Vagina (tissue), 2 donors: Measurements from ENCODE around the gene TBCA. TPM values are rescaled to one million over a fixed set of nuclear protein-coding genes. Genes with fewer than 3 reads are reported as not detected.

Source experiments
- DNase-seq, 2 donors: peaks; one replicate each; pipeline ENCODE4 v3.0.0-alpha.2; 2017; ENCODE audit errors: extremely low spot score in 2 of 2
- H3K27ac ChIP-seq: fragments of 200-600 bp; sonication (generic); one replicate; pipeline ENCODE4 v1.5.1; 2019
- H3K27me3 ChIP-seq: fragments of 200-600 bp; sonication (generic); one replicate; pipeline ENCODE4 v1.5.1; 2019
- H3K36me3 ChIP-seq, 2 donors: fragments of 200-600 bp; sonication (generic); one replicate each; pipeline ENCODE4 v1.5.1; 2017 to 2019
- H3K4me1 ChIP-seq: fragments of 200-600 bp; sonication (generic); one replicate; pipeline ENCODE4 v1.5.1; 2019
- H3K4me3 ChIP-seq, 2 donors: fragments of 200-600 bp; sonication (generic); 1 replicate in 1 of 2; 2 replicates in 1 of 2; pipeline ENCODE4 v1.5.1; 2016 to 2019
- H3K9me3 ChIP-seq: fragments of 200-600 bp; sonication (generic); one replicate; pipeline ENCODE4 v1.5.1; 2019
- POLR2A ChIP-seq, 2 donors: fragments of 450-650 bp; IDR thresholded peaks; one replicate each; pipeline ENCODE4 v1.6.1; 2017; ENCODE audit warnings: antibody characterized with exemption in 2 of 2, mild to moderate bottlenecking in 2 of 2, moderate library complexity in 2 of 2
- POLR2AphosphoS5 ChIP-seq, 2 donors: sonication (generic); formaldehyde crosslinking; IDR thresholded peaks; one replicate each; pipeline ENCODE4 v1.9.0; 2017; ENCODE audit warnings: antibody characterized with exemption in 2 of 2, mild to moderate bottlenecking in 2 of 2, low read depth in 1 of 2; ENCODE audit not compliant: insufficient read depth in 1 of 2
- intact Hi-C: fragments of 100-400 bp; cut with DNase I; formaldehyde crosslinking; loops from one replicate; pipeline ENCODE4 v1.15.1; 2023
- total RNA-seq: library from RNA; depleted of rRNA; stranded (reverse); fragments of >200 nt; gene quantifications from one replicate; pipeline ENCODE4 v1.2.3, GENCODE V29; 2016
- TF ChIP-seq, protein P1 (sequence below), 3 experiments: fragments of 450-650 bp in 2 of 3; fragments of 200-600 bp in 1 of 3; sonication (generic) in 1 of 3; IDR thresholded peaks; one replicate each; pipeline ENCODE4 v1.5.1; 2017 to 2019; ENCODE audit warnings: antibody characterized with exemption in 3 of 3, mild to moderate bottlenecking in 2 of 3, moderate library complexity in 2 of 3

Gene TBCA, protein sequence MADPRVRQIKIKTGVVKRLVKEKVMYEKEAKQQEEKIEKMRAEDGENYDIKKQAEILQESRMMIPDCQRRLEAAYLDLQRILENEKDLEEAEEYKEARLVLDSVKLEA
- total RNA-seq, result 142 TPM

DNA sequence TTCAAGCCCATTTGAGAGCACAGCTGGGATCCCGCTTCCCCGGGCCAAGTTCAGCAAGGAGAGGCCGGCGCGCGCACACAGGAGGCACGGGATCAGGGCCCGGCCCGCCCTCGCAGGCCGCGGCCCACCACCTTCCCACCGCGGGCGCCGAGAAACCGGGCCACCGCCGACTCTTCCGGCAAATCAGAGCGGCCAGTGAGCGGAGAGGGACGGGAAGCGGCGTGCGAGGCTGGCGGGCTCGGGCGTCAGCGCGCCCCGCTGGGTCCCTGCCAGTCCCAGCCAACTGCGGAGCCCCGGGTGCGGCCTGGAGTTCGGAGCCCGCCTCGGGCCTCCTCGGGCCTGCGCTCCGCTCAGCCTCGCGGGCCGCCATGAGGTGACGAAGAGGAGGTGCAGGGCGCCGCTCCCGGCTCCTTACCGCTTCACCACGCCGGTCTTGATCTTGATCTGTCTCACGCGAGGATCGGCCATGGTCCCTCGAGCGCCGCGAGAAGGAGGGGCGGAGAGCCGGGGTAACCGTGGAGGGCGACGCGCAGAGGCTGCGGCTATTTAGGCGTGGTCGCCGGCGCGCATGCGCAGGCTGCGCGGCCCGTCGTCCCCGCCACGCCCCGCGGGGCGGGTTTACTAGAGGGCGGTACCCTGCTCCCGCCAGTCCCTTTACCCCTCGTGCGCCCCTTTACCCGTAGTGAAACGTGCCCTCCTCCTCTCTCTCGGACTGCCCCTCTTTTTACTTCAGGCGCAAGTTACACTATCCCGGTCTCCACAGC lies at the start of gene TBCA:
TSS of gene TBCA (minus strand) at position 550 of the 764 bp plus-strand sequence. CDS start at position 468, 82 bp downstream.
- Histone ChIP-seq H3K27me3 (no peaks in the 10 kb centered on the region), H3K4me3 (peak within 1 kb of the TSS; percentile 84 to 91), H3K9me3 (no peaks in the 10 kb centered on the region), H3K4me1 (peaks cover 46% of the 10 kb centered on the region), H3K36me3 (no peaks in the 10 kb centered on the region), H3K27ac (peak within 1 kb of the TSS; percentile 97)
- TF ChIP-seq, protein P1, sequence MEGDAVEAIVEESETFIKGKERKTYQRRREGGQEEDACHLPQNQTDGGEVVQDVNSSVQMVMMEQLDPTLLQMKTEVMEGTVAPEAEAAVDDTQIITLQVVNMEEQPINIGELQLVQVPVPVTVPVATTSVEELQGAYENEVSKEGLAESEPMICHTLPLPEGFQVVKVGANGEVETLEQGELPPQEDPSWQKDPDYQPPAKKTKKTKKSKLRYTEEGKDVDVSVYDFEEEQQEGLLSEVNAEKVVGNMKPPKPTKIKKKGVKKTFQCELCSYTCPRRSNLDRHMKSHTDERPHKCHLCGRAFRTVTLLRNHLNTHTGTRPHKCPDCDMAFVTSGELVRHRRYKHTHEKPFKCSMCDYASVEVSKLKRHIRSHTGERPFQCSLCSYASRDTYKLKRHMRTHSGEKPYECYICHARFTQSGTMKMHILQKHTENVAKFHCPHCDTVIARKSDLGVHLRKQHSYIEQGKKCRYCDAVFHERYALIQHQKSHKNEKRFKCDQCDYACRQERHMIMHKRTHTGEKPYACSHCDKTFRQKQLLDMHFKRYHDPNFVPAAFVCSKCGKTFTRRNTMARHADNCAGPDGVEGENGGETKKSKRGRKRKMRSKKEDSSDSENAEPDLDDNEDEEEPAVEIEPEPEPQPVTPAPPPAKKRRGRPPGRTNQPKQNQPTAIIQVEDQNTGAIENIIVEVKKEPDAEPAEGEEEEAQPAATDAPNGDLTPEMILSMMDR (IDR thresholded peaks at IDR 0.05), result peak in 1 of 3 experiments; percentile 27
- TF ChIP-seq POLR2A (IDR thresholded peaks at IDR 0.05) (peak in 1 of 2 donors; percentile 89), POLR2AphosphoS5 (IDR thresholded peaks at IDR 0.05; ENCODE audit: insufficient read depth in 1 of 2, low read depth in 1 of 2) (peak; percentile 42 to 98)
- DNase-seq, result peak in 1 of 2 donors; percentile 90
- intact Hi-C loops, result no loop called here

DNA sequence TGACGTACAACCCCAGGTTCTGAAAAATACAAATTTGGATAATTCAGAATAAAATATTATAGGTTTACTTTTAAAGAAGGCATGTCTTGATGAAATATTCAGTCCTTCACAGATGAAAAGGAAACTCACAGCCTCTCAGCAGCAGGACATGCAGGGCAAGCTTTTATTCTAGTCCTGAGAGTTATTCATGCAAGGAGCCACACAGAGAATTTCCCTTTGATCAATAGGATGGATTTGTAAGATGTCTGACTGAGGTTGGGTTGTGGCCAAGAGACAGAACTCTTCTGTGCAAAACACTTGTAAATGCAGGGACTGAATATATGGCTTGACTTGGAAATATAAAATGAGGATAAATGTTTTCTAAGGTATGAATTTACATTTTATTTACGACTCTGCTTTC lies 48.8 kb upstream of the TBCA start:
- Histone ChIP-seq H3K27ac (no peak overlapping the region), H3K27me3 (no peaks in the 10 kb centered on the region), H3K4me1 (no peaks in the 10 kb centered on the region), H3K4me3 (no peak overlapping the region), H3K9me3 (no peaks in the 10 kb centered on the region), H3K36me3 (no peaks in the 10 kb centered on the region)
- no peak for DNase-seq
- intact Hi-C loops, result no loop called here
- no peak for TF ChIP-seq POLR2AphosphoS5 (IDR thresholded peaks at IDR 0.05; ENCODE audit: insufficient read depth in 1 of 2, low read depth in 1 of 2)
- no peak for TF ChIP-seq POLR2A (IDR thresholded peaks at IDR 0.05)
- TF ChIP-seq, protein P1 (IDR thresholded peaks at IDR 0.05), result no peak

DNA sequence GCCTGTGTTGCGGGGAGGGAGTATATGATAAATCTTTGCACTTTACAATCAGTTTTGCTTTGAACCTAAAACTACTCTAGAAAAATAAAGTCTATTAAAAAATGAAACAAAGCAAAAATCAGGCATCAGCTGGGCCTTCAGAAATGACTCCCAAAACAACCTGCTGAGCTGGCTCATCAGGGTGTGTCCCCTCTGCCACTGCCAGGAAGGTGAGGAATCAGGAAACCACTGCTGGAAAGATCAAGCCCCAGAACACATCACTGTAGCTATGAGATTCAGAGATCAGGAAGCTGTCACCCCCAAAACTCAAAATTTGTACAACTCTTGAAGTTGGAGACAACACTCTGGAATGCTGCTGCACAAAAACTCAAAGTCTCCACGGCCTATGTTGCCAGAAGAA lies 40.5 kb upstream of the TBCA start:
- no peaks in the 10 kb centered on the region for H3K4me1 ChIP-seq
- no peak for DNase-seq
- H3K9me3 ChIP-seq, result no peaks in the 10 kb centered on the region
- no peaks in the 10 kb centered on the region for H3K36me3 ChIP-seq
- intact Hi-C loops, result no loop called here
- H3K27ac ChIP-seq, result no peak overlapping the region
- no peak overlapping the region for H3K4me3 ChIP-seq
- TF ChIP-seq POLR2AphosphoS5 (IDR thresholded peaks at IDR 0.05; ENCODE audit: insufficient read depth in 1 of 2, low read depth in 1 of 2), result no peak
- no peak for TF ChIP-seq POLR2A (IDR thresholded peaks at IDR 0.05)
- TF ChIP-seq, protein P1 (IDR thresholded peaks at IDR 0.05), result no peak
- no peaks in the 10 kb centered on the region for H3K27me3 ChIP-seq

DNA sequence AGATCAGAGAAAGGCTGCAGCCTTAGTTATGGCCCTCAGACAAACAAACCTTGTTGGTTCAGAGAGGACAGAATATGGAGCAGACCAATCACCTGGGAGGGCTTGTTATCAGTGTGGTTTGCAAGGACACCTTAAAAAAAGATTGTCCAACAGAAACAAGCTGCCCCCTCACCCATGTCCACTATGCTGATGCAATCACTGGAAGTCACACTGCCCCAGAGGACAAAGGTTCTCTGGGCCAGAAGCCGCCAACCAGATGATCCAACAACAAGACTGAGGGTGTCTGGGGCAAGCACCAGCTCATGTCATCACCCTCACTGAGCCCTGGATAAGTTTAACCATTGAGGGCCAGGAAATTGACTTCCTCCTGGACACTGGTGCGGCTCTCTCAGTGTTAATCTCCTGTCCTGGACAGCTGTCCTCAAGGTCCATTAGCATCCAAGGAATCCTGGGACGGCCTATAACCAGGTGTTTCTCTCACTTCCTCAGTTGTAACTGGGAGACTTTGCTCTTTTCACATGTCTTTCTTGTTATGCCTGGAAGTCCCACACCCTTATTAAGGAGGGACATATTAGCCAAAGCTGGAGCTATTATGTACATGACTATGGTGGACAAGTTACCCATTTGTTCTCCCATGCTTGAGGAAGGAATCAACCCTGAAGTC lies 36.9 kb upstream of the TBCA start:
- DNase-seq, result no peak
- Histone ChIP-seq H3K4me1 (no peaks in the 10 kb centered on the region), H3K9me3 (no peaks in the 10 kb centered on the region), H3K27ac (no peak overlapping the region), H3K36me3 (no peaks in the 10 kb centered on the region), H3K27me3 (no peaks in the 10 kb centered on the region), H3K4me3 (no peak overlapping the region)
- TF ChIP-seq POLR2A (IDR thresholded peaks at IDR 0.05) (no peak), POLR2AphosphoS5 (IDR thresholded peaks at IDR 0.05; ENCODE audit: insufficient read depth in 1 of 2, low read depth in 1 of 2) (no peak)
- TF ChIP-seq, protein P1 (IDR thresholded peaks at IDR 0.05), result no peak
- intact Hi-C loops, result no loop called here
